GM18867 (cell line): ENCODE results near the gene NRG3.

ENCODE experiments used
- ATAC-seq: cut with Tn5 transposase; IDR thresholded peaks from one replicate; pipeline ENCODE4 v1.9.1; 2021; ENCODE audit warnings: mild to moderate bottlenecking, moderate library complexity; ENCODE audit not compliant: unreplicated experiment

Gene NRG3

DNA sequence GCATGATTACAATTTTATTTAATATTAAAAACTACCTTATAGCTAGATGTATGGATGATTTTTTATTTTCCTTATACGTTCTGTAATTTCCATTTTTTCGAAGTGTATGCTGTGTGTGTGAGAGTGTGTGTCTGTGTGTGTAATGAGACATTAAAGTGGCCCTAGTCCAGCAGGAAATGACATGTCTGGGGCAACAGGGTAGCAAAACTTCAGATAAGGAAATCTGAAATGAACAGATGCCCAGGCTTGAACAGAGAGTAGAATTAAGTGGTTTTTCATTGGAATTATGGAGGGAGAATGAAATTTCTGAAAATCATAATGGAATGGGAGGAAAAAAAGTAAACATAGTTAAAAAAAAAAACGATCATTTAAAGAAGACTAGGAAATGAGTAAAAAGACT is 200.6 kb downstream of the NRG3 start:
- ATAC-seq = no peak

DNA sequence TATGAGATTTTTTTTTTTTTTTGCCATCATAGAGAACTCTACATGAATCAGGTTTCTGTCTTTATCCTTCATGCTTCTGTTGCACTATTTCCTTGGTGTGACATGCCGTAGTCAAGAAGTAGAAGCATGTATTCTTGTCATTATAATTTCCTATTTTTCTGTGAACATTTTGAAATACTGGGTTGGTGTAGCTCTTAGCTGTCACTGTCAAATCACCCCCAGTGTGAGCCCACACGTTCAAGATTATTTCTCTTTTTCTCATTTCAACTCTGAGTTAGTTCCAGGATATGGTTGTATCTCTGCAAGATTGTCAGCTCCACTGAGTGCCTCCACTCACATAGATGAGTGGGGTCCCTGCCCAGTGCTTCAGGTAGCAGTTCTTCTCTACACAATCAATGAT is 209.5 kb downstream of the NRG3 start:
- no peak for ATAC-seq

DNA sequence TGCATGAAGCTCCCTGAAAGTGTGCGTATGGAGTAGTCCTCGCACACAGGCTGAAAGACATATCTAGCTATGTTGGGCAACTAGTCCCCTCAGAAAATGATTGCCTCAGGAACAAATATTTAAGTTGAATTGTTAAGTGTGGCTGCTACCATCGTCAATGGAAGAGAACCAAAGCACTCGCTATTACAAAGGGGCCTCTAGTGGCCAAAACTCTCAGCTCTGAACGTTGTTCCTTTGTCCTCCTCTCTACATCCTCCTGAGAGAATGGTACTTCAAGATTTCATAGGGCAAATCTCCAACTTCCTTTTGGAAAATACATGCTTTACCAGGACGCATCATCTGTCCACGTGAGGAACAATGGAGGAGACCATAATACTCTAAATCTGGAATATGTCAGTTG is 209.9 kb downstream of the NRG3 start:
- no peak for ATAC-seq

DNA sequence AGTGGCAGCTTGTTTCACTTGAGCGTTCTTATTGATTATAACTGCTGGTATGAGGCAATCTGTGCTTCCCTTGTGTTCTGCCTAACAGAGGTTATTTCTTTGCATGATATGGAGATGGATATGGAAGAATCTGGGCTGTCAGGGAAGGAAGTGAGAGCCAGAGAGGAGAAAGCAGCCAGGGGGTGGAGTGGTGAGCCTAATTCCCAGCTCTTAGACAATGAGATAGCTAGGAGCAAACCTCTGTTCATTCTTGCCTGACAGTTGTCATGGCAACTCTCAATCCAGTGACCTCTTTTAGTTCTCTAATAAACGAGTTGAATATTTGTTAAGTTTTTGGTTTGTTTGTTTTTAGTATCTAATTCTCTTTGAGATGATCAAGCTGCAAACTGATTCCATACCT is 214.3 kb downstream of the NRG3 start:
- ATAC-seq = no peak

DNA sequence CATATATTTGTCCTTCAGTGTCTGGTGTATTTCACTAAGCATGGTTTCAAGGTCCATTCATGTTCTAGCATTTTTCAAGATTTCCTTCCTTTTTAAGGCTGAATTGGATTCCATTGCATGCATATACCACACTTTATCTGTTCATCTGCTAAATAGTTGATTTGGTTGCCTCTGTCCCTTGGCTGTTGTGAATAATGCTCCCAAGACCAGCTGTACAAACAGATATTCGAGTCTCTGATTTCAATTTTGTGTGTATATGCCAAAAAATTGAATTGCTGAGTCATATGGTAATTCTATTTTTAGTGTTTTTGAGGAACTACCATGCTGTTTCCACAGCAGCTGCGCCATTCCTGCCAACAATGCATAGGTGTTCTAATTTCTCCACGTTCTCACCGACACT is 216.4 kb downstream of the NRG3 start:
- no peak for ATAC-seq

DNA sequence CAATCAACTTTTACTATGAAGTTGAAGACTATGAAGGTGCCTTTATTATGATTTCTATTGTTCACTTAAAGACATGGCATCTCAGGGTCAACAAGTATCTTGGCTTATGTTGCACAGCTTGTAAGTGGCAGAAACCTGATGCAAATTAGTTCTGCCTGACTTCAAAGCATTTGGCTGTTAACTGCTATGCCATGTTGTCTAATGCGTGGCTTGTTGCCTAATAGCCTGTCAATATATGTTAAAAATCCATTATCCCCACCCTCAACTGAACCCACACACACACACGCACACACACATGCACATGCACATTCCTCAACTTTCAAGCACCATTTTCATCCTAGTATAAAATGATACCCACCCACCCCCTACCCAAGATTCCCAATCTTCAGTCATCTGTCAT is 217.1 kb downstream of the NRG3 start:
- ATAC-seq = no peak

DNA sequence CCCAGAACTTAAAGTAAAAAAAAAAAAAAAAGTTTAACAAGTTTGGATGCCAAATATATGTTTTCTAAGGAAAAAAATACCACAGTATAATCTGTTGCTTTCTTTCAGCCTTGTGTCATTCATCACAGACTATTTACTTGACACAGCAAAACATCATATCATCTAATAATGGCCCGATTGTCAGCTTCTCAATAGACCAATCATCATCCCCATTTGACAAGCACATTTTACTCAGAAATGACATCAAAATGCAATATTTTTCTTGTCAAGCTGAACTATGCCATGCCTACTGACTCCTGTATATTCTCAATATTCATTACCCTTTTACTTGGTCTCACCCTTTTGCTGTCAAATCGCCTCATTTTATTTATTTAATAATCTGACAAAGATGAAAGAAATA is 249.7 kb downstream of the NRG3 start:
- ATAC-seq = no peak

DNA sequence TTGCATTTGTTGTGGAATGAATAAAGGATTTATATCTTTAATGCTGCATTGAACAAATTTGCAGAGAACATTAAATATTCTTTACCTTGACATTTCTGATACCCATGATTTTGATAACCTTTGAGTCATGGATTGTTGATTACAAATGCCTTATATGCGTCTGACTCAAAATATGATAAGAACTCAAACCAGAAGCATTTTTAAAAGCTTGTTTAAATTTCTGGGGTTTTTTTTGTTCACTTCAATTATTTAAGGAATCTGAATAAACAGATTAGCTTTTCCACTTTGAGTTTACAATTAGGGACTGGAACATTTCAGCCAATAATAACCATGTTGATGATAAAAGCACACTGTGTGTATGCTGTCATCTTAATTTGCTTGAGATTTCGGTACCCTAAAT is 253.5 kb downstream of the NRG3 start:
- ATAC-seq = no peak

DNA sequence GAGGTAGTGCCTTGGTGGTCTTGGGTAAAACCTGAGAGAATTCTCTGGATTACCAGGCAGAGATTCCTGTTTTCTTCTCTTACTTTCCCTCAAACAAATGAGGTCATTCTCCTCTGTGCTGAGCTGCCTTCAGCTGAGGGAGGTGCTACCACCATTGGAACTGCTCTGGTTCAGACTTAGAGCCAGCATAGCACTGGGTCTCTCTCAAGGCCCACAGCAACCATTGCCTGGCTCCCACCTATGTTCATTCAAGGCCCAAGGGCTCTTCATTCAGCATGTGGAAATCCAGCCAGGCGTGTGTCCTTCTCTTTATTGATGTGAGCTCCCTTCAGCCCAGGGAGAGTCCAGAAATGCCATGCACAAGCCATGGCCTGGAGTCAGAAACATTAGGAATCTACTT is 261.1 kb downstream of the NRG3 start:
- no peak for ATAC-seq

DNA sequence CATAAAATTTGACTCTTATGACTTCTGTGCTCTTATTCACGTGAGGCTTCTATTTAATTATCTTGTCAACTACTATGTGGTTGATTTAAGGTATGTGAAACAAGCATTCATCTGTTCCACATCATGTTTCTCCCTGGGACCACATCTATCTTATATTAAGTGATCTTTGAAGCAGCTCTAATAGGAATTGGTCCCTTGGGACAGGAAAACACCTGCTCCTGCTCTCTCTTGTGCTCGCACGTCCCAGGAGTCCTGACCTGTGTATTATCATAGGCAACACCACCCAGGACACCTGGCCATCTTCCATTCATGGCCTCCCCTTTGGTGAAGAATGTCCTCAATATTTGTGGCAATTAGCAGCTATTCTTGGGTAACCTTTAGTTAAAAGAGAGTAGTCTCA is 269.2 kb downstream of the NRG3 start:
- ATAC-seq = no peak

DNA sequence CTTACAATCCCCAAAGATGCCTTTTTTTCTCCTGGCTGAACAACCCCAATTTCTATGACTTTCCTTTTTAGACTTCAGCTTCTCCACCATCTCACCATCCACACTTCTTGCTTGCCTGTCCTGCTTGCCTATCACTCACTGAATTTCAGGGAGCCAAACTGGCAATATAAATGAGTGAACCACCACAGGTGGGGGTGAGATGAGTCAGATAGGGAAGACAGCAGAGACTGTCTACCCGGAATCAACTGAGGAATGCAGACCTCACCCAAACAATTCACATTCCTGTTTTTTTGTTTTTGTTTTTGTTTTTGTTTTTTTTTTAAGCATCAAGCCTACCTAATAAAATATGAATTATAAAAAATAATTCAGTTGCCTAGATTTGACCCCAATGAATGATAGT is 273.8 kb downstream of the NRG3 start:
- ATAC-seq = no peak

DNA sequence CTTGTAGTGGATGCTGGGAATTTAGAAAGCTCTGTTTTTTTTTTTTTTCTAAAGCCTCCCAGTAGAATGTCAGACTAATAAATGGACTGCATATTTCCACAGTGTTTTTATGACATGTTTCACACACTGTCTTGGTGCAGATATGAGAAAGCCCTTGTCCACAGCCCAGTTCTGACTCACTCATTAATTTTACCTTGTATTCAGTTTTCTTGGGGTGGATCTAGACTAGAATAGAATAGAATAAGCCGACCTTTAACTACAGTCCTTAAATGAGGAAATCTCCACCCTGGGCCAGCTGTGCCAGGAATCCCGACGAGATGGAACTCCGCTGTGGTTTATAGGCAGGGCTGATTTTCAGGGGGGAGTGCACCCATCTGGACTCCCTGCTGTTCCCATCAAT is 274.7 kb downstream of the NRG3 start:
- no peak for ATAC-seq

DNA sequence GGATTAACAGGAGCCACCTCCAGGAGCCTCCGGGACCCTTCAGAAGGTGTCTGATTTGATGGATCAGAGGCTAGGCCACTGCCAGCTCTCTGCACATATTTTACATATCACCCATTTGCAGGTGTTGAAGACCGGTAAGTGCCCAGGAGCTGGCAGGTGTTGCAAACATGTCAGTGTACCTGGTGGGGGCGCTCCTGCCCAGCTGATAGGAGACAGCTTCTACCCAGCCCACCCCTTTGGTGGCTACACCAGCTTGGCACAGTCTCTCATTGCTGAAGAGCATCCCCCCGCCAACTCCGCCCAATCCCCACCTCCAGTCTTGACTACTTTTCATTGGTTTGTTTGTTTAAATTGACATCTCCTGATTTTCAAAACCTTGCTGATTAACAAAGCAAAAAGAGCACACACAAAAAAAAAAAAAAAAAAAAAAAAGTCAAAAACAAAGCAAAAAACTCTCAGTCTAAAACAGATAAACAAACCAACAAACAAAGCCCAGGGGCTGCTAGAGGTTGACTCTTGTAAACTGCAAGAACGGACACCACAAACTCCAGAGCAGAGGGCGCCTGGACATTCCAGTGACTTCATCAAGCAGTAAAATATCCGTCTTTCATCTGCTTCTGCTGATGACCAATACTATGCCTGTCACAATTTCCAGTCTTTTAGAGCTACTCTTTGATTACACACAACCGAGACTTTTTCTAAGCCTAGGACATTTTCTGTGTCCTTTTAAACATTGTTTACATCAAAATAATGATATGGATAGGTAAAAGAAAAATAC is 275.3 kb downstream of the NRG3 start:
- no peak for ATAC-seq

DNA sequence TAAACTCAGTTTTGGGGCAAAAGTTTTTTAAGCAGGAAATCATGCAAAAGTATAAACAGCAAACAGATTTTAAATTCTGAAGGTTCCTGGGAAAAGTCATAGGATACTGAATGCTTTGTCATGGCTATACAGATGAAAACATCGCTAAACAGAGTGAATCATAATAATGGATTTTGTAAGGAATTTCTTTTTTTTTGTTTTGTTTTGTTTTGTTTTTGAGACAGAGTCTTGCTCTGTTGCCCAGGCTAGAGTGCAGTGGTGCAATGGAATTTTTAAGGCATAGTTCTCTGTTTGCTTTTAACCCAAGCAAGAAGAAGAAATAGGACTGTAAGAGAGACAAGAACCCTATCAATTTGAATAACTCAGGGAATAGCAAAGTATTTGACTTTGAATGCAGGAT is 285.3 kb downstream of the NRG3 start:
- no peak for ATAC-seq

DNA sequence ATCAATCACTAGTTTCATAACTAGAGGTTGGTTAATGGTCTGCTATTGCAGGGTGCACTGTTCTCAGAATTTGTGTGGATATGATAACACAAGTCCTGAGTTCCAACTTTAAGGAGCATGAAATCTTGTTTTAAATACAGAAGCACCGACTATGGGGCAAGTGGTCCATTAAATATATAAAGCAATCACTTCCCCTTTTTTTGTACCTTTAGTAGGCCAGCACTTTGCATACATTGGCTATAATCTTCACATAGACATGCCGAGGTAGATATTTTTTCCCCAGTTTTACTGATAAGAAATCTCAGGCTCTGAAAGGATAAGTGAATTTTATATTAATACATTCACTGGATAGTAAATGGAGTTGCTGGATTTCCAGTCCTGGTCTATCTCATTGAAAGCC is 286.3 kb downstream of the NRG3 start:
- ATAC-seq = no peak

DNA sequence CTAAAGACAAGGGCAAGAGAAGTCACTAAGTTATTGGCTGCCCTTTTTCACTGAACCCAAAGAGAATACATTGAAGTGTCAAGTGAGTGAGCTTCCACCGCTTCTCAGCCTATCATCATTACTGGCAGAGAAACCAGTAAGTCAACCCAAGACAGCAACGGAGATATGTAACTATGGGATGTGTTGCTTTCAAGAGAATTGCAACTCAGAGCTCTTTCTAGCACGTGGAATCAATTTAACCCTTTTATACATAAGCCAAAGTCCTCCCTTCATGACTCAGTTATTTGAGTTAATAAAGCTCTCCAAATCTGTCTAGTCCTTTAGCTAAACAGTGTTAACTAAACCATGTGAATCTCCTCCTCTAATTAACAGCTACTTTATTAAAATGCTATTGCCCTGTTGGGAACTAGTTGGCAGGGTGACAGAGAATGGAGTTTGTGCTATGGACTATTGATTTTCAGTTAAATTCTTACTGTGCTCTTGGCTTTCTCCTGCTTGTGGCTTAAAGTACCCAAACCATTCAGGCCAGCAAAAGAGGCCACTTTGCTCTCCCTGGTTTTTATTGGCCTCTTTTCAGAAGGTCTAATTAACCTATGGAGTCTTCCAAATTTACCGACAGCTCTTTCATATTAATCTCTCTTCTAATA is 287.7 kb downstream of the NRG3 start:
- ATAC-seq = no peak

DNA sequence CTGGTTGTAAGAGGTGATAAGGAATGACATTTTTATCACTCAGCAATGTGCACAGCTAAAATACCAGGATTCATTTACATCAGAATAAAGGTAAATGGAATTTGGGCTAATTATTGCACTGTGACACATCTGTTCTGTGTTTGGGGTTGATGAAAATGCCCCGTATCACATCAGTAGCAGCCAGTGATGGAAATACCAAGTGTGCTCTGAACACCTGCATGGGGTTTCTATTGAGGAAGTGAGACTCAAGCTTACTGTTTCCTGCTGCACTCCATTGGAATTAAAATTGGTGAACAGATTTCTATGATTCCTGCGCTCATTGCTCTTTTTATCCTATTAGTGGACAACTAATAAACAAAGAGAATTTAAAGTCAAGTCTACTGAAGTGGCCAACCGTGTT is 296.9 kb downstream of the NRG3 start:
- ATAC-seq = no peak

DNA sequence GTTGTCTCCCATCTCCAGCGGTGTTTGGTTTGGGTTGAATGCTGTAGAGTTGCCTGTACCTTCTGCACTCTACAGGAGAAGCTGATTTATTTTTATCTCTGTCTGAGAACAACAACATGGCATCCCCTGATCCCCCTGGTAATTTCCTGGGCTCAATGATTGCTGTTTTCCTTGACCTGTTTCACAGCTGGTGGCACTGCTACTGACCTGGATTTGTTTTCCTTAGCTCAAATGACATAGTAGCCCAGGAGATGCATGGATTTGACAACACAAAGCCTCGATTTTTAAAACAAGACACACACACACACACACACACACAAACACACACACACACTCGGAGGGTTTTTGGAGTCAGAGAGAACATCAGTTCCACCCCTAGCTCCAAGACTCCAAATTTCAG is 301.6 kb downstream of the NRG3 start:
- no peak for ATAC-seq

DNA sequence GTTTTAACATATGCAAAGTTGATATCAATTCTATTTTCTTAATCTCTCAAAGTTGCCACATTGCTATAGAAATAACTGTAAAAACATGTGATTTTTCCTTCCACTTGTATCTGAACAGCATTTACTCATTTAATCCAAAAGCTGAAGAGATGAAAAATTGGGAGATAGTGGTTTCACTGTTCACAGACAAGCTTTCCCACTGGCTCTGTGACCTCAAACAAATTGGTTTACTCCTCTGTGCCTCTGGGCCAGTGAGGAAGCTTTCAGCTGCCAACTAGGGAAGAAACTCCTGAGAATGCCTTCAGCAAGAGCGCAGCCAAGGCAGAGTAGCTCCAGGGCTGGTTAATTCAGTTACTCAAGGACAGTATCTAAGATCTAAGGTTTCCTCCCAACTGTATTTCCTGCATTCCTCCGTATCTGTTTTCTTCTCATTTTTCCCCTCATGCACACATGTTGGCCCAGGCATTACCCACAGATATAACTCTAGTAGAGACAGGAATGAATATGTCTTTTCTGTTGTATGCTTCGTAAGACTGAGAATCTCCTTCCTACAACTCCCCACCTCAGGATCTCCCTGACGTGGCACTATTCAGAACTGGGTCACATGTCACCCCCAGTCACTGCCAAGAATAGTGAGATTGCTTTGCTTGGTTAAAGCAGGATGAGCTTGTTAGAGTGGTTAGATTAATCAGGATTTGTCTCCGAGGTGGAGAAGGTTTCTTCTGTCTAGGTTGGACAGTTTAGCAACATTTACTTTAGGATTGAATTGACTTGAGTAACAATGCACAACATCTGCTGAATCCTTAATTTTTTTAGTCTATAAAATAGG is 315.7 kb downstream of the NRG3 start:
- ATAC-seq = no peak

DNA sequence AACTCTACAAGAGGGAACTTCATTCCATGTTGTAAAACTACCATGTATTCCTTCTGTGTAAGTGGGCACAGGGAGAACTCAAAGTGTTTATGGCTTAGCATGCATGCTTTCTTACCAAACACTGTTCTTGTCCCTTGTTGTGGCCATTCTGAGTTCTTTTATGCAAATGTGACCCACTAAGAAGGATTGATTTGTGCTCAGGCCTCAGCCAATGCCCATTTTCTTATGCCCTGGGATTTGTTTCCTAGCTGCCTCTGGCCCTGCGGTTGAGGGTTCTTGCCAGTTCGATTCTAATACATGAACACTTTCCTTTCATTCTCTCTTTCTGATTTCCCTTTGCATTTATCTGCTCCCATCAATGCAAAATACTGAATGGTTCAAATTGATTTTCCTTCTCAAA is 316.7 kb downstream of the NRG3 start:
- no peak for ATAC-seq

DNA sequence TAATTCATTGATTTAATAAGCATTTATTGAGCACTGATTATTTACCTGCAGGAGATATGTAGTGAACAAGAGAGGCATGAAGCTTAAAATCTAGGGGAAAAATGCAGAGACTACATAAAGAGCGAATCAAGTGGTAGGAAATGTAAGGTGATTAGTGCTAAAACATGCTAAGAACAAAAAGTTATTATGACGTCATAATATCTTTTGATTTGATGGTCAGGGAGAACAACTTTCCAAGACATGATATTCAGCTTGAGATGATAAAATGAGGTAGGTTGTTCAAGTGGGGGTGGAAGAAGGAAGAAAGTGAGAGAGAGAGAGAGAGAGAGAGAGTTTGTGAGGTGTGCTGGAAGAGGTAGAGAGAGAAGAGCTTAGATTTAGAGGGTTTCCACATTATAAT is 317.7 kb downstream of the NRG3 start:
- no peak for ATAC-seq

DNA sequence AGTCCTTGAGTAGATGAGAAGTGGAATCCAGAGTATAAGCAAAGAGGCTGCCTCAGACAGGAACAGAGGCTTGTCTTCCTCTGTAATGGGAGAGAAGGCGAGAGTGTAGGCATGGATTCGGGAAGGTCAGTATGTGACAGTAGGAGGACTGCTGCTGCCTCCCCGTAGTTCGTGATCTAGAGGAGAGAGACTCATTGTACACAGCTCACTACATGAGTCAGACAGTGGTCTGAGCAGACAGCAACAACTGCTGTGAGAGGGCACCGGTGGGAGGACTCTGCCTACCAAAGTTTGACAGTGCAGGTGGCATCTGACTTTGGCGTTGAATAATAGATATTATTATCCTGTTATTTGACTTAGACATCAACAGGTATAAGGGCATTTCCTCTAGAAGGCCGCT is 319.4 kb downstream of the NRG3 start:
- ATAC-seq = no peak
